HG03520 (cell line): ENCODE data around the gene HACD2.

Experiments used
- ATAC-seq: cut with Tn5 transposase; IDR thresholded peaks from one replicate; pipeline ENCODE4 v1.9.1; 2021; ENCODE audit warnings: mild to moderate bottlenecking, moderate library complexity; ENCODE audit not compliant: unreplicated experiment

HACD2 gene

GRCh38 chr3:123486460-123486859, 98.4 kb downstream of the HACD2 start:
- no peak for ATAC-seq

- ATAC-seq, result no peak
Observed at GRCh38 chr3:123485551-123485950, 99.3 kb downstream of the HACD2 start.

DNA sequence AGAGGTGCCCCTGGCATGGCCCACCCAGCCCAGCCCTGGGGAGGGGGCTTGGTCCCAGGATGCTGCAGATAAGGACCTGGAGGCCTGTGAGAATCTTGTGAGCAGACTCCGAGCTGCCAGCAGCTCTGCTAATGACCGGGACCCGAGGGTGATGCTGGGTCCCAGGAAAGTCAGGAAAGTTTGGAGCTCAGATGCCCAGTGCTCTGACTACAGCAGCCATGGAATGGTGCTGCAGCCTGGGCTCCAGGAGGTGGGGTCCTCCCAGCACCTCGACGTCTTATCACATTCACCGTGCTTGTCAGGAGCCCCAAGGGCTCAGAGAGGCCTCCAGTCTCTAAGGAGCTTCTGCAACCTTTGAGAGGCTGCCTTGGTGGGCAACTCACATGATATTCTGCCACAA, 101.7 kb downstream of the HACD2 start:
- no peak for ATAC-seq

DNA sequence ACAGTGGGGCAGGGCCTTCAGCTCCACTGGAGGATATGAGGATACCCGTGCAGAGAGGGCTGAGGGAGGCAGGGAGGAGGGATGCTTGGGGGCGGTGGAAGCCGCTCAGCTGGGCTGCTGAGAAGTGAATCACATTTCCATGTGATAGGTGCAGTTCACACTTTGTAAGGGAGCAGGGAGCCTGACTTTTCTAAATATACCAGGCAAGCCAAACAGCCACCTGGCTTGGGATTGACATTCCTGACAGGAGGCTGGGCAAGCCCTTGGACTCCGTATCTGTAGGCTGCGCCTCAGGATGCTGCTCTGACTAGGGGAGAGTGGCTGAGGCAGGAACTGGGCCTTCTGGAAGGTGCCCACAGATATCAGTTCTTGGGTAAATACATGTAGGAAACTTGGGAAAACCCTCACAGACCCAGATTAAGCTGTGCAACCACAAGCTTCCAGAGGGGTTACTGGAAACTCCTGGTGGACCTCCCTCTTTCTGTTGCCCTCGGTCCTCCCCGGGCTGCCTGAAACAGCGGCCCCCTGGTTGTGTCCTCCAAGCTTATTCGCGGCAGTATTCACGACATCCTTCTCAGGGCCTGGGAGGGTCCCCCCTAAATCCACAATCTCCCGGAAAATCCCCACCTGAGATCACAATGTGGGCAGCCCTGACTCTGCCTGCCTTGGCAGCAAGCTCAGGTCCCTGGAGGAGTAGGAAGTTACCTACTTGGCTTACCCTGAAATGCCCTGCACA, 103.0 kb downstream of the HACD2 start:
- no peak for ATAC-seq

DNA sequence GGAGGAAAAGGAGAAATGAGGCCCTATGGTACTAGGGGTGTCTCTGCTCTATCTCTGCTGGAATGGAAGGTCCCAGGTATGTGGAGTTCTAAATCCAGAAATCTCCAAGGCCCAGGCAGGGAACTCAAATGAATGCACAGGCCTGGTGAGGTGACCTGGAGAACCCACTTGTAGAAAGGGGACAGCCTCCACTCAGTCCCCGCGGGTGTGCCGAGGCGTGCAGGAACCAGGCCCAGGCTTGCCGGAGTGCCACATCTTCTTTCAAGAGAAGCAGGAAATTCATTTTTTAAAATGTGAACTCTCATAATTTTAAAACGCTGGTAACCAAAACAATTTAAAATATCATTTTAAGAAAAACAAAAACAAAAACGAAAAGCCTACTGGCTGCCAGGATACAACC, 103.8 kb downstream of the HACD2 start:
- ATAC-seq, result no peak

DNA sequence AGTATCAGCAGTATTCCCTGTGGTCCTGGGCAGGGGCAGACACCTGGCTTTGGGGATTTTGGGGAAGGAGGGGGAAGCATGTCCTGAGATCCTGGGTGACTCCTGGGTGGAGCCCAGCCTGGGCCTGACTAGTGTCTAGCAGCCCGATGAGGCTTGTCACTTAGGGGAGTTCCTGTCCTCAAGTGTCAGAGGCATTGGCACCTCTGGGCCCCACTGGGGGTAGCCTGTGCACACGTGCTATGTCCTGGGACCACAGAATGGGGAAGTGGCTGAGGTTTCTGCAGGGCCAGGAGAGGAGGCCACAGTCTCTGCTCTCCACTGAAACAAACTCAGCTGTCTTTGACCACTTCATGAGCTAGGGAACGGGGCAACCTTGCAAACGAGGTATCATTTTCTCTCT, 104.4 kb downstream of the HACD2 start:
- ATAC-seq, result no peak

- no peak for ATAC-seq
Observed at GRCh38 chr3:123479891-123480290, 105.0 kb downstream of the HACD2 start.

GRCh38 chr3:123478314-123478713, 106.5 kb downstream of the HACD2 start:
- ATAC-seq, result no peak

GRCh38 chr3:123476967-123477750, 107.7 kb downstream of the HACD2 start:
- no peak for ATAC-seq

- ATAC-seq, result no peak
Observed at GRCh38 chr3:123475786-123476185, 109.1 kb downstream of the HACD2 start.

DNA sequence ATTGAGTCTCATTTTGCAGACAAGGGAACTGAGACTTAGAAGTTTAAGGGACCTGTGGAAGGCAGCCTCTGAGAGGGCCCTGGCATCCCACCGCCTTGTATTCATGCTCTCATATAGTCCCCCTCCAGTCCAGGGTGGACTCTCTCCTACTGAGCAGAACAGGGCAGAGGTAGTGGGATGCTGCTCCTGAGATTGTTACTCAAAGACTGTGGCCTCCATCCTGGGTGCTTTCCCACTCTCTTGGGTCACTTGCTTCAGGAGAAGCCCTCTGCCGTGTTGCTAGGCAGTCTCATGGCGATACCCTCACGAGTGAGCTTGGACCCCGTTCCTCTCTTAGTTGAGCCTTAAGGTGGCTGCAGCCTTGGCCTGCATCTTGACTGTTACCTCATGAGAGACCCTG, 113.7 kb downstream of the HACD2 start:
- ATAC-seq, result no peak

DNA sequence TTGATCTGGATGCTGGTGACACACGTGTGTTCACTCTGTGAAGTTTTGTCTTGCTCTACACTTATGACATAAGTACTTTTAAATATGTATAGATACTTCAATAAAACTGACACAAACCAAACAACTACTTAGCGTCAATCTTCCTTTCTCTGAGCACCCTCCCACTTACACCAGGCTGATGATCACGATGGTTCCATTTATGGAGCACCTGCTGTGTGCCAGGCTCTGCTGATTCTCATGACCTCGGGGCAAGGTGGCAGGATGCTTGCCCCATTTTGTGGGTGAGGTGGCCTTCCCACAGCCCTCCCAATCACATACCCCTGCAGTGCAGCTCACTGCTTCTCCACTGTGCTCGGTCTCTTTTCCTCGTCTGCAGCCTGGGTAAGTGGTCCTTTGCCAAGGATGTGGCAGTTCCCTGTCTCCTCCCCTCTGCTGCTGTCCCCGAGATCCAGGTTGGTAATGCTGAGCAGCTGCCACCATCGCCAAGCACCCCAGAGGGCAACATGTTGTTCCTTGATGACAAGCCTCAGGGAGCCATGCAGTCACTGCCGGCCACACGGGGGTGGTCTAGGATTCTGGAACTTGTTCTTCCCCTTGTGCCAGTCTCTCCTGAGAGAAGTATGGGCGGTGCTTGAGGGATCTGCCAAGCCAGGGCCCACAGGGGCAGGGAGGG, 115.4 kb downstream of the HACD2 start:
- ATAC-seq, result no peak

- ATAC-seq, result no peak
Observed at GRCh38 chr3:123467046-123467445, 117.8 kb downstream of the HACD2 start.

DNA sequence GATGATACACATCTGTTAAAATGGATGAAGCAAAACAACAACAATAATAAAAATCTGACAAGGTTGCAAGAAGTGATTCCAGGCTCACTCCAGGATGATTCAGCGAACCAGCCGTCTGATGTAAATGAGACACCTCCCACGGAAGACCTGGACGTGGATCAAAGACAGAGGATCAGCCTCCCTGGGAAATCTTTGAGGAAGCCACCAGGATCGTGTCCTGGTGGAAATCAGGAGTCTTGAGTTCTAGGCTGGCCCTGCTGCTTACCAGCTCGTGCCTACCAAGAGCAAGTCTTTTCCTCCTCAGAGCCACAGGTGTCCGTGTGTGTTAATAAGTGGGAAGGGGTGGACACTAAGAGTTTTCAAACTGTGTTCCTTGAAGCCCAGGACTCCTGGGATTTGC, 120.6 kb downstream of the HACD2 start:
- no peak for ATAC-seq

DNA sequence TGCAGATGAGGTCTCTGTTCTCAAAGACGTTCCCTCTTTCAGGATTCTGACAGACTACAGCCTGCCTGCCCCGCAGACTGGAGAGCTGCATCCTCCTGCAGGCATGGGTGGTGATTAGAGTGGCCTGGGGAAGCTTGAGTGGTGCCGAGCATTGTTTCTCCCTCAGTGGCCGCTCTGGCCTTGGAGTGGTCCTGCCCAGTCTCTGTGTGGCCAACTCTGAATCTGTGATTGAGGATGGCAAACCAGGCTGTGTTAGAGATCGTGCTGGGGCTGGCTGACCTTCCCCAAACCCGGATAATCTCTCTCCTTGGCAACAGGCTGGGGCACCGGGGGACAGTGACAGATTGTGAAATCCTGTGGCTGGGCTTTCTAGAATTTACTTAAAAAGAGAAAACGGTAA, 125.0 kb downstream of the HACD2 start:
- no peak for ATAC-seq

DNA sequence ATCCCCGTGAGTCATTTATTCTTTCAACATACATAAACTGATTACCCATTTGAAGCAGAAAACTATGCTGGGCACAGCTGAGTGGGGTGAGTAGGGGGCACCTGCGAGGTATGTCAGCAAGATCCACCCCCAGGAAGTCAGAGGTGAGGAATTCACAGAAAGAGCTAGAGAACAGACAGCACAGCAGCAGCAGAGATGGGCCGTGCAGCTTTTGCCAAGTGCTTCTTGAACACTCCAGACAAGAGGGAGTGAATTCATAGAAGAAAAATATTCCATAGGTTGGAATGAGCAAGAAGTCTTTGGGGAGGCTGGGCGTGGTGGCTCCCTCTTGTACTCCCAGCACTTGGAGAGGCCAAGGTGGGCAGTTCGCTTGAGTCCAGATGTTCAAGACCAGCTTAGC, 126.6 kb downstream of the HACD2 start:
- no peak for ATAC-seq

DNA sequence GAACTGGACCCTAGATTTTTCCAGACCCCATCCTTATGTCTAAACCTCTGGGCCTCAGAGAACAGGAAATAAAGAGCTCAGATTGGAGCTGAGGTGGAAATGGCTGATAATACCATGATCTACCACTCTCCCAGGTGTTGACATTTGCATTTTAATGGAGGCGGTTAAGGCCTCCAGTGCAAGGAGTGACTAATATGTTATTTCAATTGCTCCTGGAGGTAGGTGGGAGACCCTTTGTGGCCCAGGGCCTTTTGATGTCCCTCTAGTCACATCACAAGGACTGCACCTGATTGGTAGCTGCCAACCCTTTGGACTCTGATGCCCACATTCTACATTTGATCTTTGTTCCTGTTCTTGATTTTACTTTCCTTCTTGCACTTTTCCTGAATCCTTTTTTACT, 127.0 kb downstream of the HACD2 start:
- ATAC-seq, result no peak

GRCh38 chr3:123453675-123454074, 131.2 kb downstream of the HACD2 start:
- ATAC-seq, result no peak

- ATAC-seq, result no peak
Observed at GRCh38 chr3:123451186-123451585, 133.7 kb downstream of the HACD2 start.

DNA sequence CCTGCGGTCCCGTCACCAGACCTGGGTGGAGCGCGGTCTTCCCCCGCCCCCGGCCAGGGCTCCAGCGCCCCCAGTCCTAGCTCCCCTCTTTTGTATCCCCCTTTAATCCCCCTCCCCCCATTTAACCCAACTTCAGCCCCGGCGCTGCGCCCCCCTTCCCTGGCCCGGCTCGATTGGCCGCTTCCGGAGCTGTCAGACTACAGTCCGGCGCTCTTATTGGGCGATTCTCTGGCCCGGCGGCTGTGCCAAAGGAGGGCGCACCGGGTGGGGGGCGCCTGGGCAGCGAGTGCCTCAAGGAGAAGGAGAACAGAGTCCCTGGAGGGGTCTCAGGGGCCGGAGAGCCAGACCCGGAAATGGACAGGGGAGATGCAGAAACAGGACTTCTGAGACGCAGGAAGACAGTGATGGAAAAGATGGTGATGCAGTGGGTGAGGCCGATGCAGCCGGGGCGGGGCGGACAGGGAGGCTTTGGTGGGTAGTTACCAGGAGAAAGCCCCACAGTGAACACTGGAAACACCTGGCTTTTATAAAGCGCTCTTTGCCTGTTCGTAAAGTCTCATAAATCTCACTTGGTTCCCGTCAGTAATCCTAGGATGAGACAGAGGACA, 134.8 kb downstream of the HACD2 start:
- no peak for ATAC-seq
